ENCODE measurements around the gene AKNAD1.

The AKNAD1 gene

DNA sequence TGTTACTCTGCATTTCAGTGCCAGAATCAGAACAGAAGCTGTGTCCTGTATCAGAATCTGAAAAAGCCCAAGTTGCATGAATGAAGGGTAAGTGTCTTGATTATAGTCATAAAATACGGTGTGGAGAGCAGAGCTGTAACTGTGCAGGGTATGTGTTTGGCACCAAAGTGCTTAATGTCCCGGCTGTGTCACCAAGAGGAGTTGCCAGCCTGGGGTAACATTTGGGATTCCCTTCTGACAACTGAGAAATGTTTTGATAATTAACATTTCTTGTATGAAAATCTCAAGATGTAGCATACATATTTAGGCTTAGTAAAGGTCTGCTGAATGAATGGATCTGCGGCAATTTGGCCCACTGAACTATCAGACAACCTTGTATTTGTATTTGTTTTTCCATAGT, 33.3 kb downstream of the AKNAD1 start:
- no peak for TF ChIP-seq SP7 (tag by site-specific recombination; IDR thresholded peaks at IDR 0.05)
- TF ChIP-seq ZNF223 (tag by site-specific recombination; IDR thresholded peaks at IDR 0.05): no peak
- TF ChIP-seq GFI1B (tag by site-specific recombination; IDR thresholded peaks at IDR 0.05): no peak
- no peak for TF ChIP-seq ZNF747 (tag by site-specific recombination; IDR thresholded peaks at IDR 0.05)
- TF ChIP-seq ZNF670 (tag by site-specific recombination; IDR thresholded peaks at IDR 0.05; ENCODE audit: low read depth): no peak
- no peak for TF ChIP-seq KLF16 (tag by site-specific recombination; IDR thresholded peaks at IDR 0.05)
- TF ChIP-seq ZNF529 (tag by site-specific recombination; IDR thresholded peaks at IDR 0.05; ENCODE audit: insufficient replicate concordance): no peak
- no peak for TF ChIP-seq ZBTB1 (tag by site-specific recombination; IDR thresholded peaks at IDR 0.05)
- TF ChIP-seq YY2 (tag by site-specific recombination; IDR thresholded peaks at IDR 0.05): no peak
- no peak for TF ChIP-seq ZSCAN30 (tag by site-specific recombination; IDR thresholded peaks at IDR 0.05)
- TF ChIP-seq ZNF600 (tag by site-specific recombination; IDR thresholded peaks at IDR 0.05): no peak
- no peak for TF ChIP-seq ZFP37 (tag by site-specific recombination; IDR thresholded peaks at IDR 0.05)
- TF ChIP-seq ZNF202 (tag by site-specific recombination; IDR thresholded peaks at IDR 0.05; ENCODE audit: borderline replicate concordance): no peak
- TF ChIP-seq KLF8 (tag by site-specific recombination; IDR thresholded peaks at IDR 0.05): no peak
- TF ChIP-seq FEZF1 (tag by site-specific recombination; IDR thresholded peaks at IDR 0.05): no peak
- TF ChIP-seq, protein P1, sequence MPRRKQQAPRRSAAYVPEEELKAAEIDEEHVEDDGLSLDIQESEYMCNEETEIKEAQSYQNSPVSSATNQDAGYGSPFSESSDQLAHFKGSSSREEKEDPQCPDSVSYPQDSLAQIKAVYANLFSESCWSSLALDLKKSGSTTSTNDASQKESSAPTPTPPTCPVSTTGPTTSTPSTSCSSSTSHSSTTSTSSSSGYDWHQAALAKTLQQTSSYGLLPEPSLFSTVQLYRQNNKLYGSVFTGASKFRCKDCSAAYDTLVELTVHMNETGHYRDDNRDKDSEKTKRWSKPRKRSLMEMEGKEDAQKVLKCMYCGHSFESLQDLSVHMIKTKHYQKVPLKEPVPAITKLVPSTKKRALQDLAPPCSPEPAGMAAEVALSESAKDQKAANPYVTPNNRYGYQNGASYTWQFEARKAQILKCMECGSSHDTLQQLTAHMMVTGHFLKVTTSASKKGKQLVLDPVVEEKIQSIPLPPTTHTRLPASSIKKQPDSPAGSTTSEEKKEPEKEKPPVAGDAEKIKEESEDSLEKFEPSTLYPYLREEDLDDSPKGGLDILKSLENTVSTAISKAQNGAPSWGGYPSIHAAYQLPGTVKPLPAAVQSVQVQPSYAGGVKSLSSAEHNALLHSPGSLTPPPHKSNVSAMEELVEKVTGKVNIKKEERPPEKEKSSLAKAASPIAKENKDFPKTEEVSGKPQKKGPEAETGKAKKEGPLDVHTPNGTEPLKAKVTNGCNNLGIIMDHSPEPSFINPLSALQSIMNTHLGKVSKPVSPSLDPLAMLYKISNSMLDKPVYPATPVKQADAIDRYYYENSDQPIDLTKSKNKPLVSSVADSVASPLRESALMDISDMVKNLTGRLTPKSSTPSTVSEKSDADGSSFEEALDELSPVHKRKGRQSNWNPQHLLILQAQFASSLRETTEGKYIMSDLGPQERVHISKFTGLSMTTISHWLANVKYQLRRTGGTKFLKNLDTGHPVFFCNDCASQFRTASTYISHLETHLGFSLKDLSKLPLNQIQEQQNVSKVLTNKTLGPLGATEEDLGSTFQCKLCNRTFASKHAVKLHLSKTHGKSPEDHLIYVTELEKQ (tag by site-specific recombination; IDR thresholded peaks at IDR 0.05; ENCODE audit: borderline replicate concordance): no peak
- TF ChIP-seq ZNF132 (tag by site-specific recombination; IDR thresholded peaks at IDR 0.05; ENCODE audit: borderline replicate concordance): no peak
- no peak for TF ChIP-seq ZNF624 (tag by site-specific recombination; IDR thresholded peaks at IDR 0.05)
- Histone ChIP-seq H3K4me3 (ENCODE audit: low read depth, low read length) (no peak overlapping the region), H3K9me3 (ENCODE audit: control insufficient read depth, insufficient read depth, low read depth, low read length) (no peaks in the 10 kb centered on the region), H3K27ac (ENCODE audit: extremely low read depth, low read depth, low read length) (no peak overlapping the region), H3K4me1 (ENCODE audit: control insufficient read depth, insufficient read depth, low read length) (no peaks in the 10 kb centered on the region), H3K36me3 (ENCODE audit: control insufficient read depth in 2 of 2, insufficient read depth in 1 of 2, low read length in 2 of 2) (no peaks in the 10 kb centered on the region)
- ChIA-PET POLR2A (no interaction called here), CTCF (interaction anchor here (0.8 to 10.7 kb wide), 2 partner anchors 72 to 80 kb away, joined by 3 to 199 read pairs; no protein-coding TSS in a partner anchor)

GRCh38 chr1:108819878-108820277, 37.0 kb downstream of the AKNAD1 start:
- no peaks in the 10 kb centered on the region for H3K9me3 ChIP-seq (ENCODE audit: control insufficient read depth, insufficient read depth, low read depth, low read length)
- H3K4me1 ChIP-seq (ENCODE audit: control insufficient read depth, insufficient read depth, low read length): no peaks in the 10 kb centered on the region
- ChIA-PET CTCF (interaction anchor here (0.6 to 5.3 kb wide), 3 partner anchors 9 to 44 kb away, joined by 3 to 35 read pairs (median 3); no protein-coding TSS in a partner anchor), POLR2A (no interaction called here)
- H3K36me3 ChIP-seq (ENCODE audit: control insufficient read depth in 2 of 2, insufficient read depth in 1 of 2, low read length in 2 of 2): no peaks in the 10 kb centered on the region
- TF ChIP-seq ZNF157 (tag by site-specific recombination; IDR thresholded peaks at IDR 0.05): no peak
- TF ChIP-seq PATZ1 (tag by site-specific recombination; IDR thresholded peaks at IDR 0.05): no peak
- no peak for TF ChIP-seq ZBTB11 (tag by site-specific recombination; conservative IDR thresholded peaks at IDR 0.05; ENCODE audit: low read depth)
- no peak for TF ChIP-seq ZNF175 (tag by site-specific recombination; IDR thresholded peaks at IDR 0.05)
- H3K27ac ChIP-seq (ENCODE audit: extremely low read depth, low read depth, low read length): no peak overlapping the region
- H3K4me3 ChIP-seq (ENCODE audit: low read depth, low read length): no peak overlapping the region
